ENCODE measurements around the gene SH3BP5L. TPM values are rescaled to one million over a fixed set of nuclear protein-coding genes. Genes with fewer than 3 reads are reported as not detected.
A peak's percentile ranks its signal among the peaks of the same experiment; 100 is the strongest.

SH3BP5L gene
- total and polyA plus RNA-seq, 2 of the 4 experiments (the other 2 are of a cell fraction): 23.3 to 35.9 TPM

DNA sequence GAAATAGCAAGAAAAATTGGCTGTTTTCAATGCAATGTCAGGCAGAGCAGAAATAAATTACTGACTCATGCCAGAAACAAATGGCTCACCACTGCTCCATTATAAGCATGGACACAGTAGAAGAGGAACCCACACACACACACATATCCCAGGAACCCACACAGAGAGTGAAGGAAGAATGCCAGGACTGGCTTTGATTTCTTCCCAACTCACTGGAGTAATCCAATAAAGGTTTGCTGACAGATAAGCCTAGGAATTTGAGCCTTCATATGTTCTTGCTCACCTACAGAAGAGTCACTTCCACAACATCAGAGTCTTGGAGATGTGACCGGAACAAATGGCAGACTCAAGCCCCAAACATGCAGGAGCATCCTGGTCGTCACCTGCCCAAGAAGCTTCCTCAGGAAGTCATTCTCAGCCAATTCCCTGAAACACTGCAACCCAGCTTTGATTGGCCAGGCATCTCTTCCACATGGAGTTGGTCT lies 2.2 kb downstream of the SH3BP5L start:
- H4K8ac ChIP-seq (ENCODE audit: low read depth in 2 of 2, low read length in 2 of 2): peak overlapping the region in 1 of 2 experiments; percentile 37; a peak in 1 of 4 replicates
- H3K23ac ChIP-seq (ENCODE audit: low read depth, low read length): peak overlapping the region; percentile 72
- no peak for ATAC-seq (ENCODE audit: low read depth)
- H2BK20ac ChIP-seq (ENCODE audit: low read depth, low read length): 0 out of 2 replicates have a peak overlapping the region, but pooled peaks have one; percentile 16
- peaks cover 24% of the 10 kb centered on the region; the same call in 1 of the 2 replicates for H4K20me1 ChIP-seq (ENCODE audit: insufficient read depth, low read length)
- H2BK15ac ChIP-seq (ENCODE audit: low read depth, low read length): 0 out of 3 replicates have a peak overlapping the region, but pooled peaks have one; percentile 57
- 0 out of 2 replicates have a peak overlapping the region, but pooled peaks have one; percentile 29 for H3K56ac ChIP-seq (ENCODE audit: extremely low read depth, insufficient read depth, low read length)
- peaks cover 19% of the 10 kb centered on the region for H3K36me3 ChIP-seq (ENCODE audit: control insufficient read depth, insufficient read depth, low read length)
- no peak overlapping the region for H2AFZ ChIP-seq (replicated peaks; ENCODE audit: low read length, poor library complexity)
- H3K9me1 ChIP-seq (ENCODE audit: insufficient read depth, low read length): peaks cover 38% of the 10 kb centered on the region
- peak overlapping the region; percentile 83 for H3K4me2 ChIP-seq (ENCODE audit: low read depth, low read length)
- H3K27ac ChIP-seq (ENCODE audit: insufficient read depth, low read length): peak overlapping the region; percentile 24
- peak; percentile 88 for DNase-seq
- H2AK9ac ChIP-seq (replicated peaks; ENCODE audit: low read depth, low read length, poor library complexity): peak overlapping the region; percentile 61
- POLR2A ChIA-PET (ENCODE audit: unreplicated experiment): no interaction called here
- no peaks in the 10 kb centered on the region for H3K27me3 ChIP-seq (ENCODE audit: control insufficient read depth, insufficient read depth, low read length)
- H3K4ac ChIP-seq (ENCODE audit: low read depth, low read length): peak overlapping the region; percentile 67
- peak overlapping the region; percentile 39; the same call in 1 of the 2 replicates for H2AK5ac ChIP-seq (ENCODE audit: low read depth, low read length)
- H3K79me1 ChIP-seq (ENCODE audit: low read depth in 1 of 2, low read length in 2 of 2): peaks cover 33 to 74% of the 10 kb centered on the region in 2 experiments
- in situ Hi-C loops (cut with MboI; ENCODE audit: low sequenced_read_pairs) (no loop called here), dilution Hi-C loops (cut with HindIII; ENCODE audit: low sequenced_read_pairs, unreplicated experiment) (no loop called here), intact Hi-C loops (cut with micrococcal nuclease) (no loop called here)
- no peak for TF ChIP-seq NFE2L2 (IDR thresholded peaks at IDR 0.05; ENCODE audit: low read depth, low read length)
- TF ChIP-seq CHD1 (IDR thresholded peaks at IDR 0.05; ENCODE audit: low read depth, low read length): no peak; the same call in 1 of the 2 replicates
- no peak for TF ChIP-seq MAZ (IDR thresholded peaks at IDR 0.05; ENCODE audit: borderline replicate concordance, low read depth, low read length)
- TF ChIP-seq CEBPB (IDR thresholded peaks at IDR 0.05; ENCODE audit: low read depth, low read length): peak; percentile 4; the same call in 1 of the 2 replicates
- TF ChIP-seq, protein P1, sequence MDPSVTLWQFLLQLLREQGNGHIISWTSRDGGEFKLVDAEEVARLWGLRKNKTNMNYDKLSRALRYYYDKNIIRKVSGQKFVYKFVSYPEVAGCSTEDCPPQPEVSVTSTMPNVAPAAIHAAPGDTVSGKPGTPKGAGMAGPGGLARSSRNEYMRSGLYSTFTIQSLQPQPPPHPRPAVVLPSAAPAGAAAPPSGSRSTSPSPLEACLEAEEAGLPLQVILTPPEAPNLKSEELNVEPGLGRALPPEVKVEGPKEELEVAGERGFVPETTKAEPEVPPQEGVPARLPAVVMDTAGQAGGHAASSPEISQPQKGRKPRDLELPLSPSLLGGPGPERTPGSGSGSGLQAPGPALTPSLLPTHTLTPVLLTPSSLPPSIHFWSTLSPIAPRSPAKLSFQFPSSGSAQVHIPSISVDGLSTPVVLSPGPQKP (IDR thresholded peaks at IDR 0.05; ENCODE audit: borderline replicate concordance, low read depth, low read length): no peak
- peak; percentile 36; the same call in 1 of the 2 replicates for TF ChIP-seq POLR2A (IDR thresholded peaks at IDR 0.05; ENCODE audit: low read depth, low read length)
- TF ChIP-seq, protein P2, sequence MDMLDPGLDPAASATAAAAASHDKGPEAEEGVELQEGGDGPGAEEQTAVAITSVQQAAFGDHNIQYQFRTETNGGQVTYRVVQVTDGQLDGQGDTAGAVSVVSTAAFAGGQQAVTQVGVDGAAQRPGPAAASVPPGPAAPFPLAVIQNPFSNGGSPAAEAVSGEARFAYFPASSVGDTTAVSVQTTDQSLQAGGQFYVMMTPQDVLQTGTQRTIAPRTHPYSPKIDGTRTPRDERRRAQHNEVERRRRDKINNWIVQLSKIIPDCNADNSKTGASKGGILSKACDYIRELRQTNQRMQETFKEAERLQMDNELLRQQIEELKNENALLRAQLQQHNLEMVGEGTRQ (IDR thresholded peaks at IDR 0.05; ENCODE audit: low read depth, low read length): no peak
- TF ChIP-seq RAD21 (IDR thresholded peaks at IDR 0.05; ENCODE audit: low read length): no peak
- TF ChIP-seq MAFK (IDR thresholded peaks at IDR 0.05; ENCODE audit: low read depth, low read length): no peak
- TF ChIP-seq FOS (IDR thresholded peaks at IDR 0.05; ENCODE audit: low read depth, low read length): 0 out of 2 replicates have a peak, but pooled peaks have one; percentile 4
- no peak for TF ChIP-seq RCOR1 (IDR thresholded peaks at IDR 0.05; ENCODE audit: insufficient replicate concordance, low read length)
- no peak for TF ChIP-seq BHLHE40 (IDR thresholded peaks at IDR 0.05; ENCODE audit: low read depth, low read length)
- H3K9ac ChIP-seq (ENCODE audit: low read depth, low read length): peak overlapping the region; percentile 26; the same call in 1 of the 2 replicates
- H3K18ac ChIP-seq (ENCODE audit: low read depth, low read length): no peak overlapping the region
- H4K5ac ChIP-seq (ENCODE audit: low read depth, low read length): no peak overlapping the region
- peaks cover 24% of the 10 kb centered on the region for H3K4me1 ChIP-seq (ENCODE audit: control insufficient read depth, insufficient read depth, low read length)
- no TSS peak for BruUV-seq (replicated peaks)
- peak overlapping the region; percentile 48 for H3K14ac ChIP-seq (replicated peaks; ENCODE audit: low read depth, low read length)
- H4K91ac ChIP-seq (ENCODE audit: insufficient read depth, low read depth, low read length): 0 out of 2 replicates have a peak overlapping the region, but pooled peaks have one; percentile 2
- peak overlapping the region; percentile 48 for H2BK5ac ChIP-seq (ENCODE audit: low read depth, low read length, poor library complexity, severe bottlenecking)
- H3K4me3 ChIP-seq (ENCODE audit: insufficient read depth, low read depth, low read length): 0 out of 2 replicates have a peak overlapping the region, but pooled peaks have one; percentile 1
- WGBS, 2 experiments (ENCODE audit: extremely low coverage in 2 of 2, insufficient read length in 1 of 2): no CpG with 5 or more reads among the region's 2 CpGs
- H3K9me3 ChIP-seq (ENCODE audit: control insufficient read depth, insufficient read depth, low read length): no peaks in the 10 kb centered on the region
- CTCF ChIA-PET: no interaction called here
- H2BK120ac ChIP-seq (ENCODE audit: low read depth, low read length): peak overlapping the region; percentile 48

Data from IMR-90 (cell line).